Measurements from ENCODE around the gene PTPRN2.

PTPRN2 gene

DNA sequence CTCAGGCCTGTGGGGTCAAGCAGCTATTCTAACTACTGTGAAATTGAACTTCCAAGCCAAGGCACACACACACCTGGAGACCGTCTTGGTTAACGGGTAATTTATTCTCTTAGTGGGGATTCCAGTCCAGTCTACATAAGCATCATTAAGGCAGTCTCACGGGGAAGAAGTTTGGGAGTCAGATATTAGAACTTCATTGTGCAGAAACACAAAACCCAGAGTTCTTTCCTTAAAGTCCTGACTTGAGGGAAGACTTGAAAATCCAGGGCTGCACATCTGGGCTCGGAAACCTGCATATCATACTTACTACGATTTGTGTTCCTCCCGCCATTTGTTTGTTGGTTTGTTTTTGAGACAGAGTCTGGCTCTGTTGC lies 112.0 kb downstream of the PTPRN2 start:
- TF ChIP-seq, protein P1, sequence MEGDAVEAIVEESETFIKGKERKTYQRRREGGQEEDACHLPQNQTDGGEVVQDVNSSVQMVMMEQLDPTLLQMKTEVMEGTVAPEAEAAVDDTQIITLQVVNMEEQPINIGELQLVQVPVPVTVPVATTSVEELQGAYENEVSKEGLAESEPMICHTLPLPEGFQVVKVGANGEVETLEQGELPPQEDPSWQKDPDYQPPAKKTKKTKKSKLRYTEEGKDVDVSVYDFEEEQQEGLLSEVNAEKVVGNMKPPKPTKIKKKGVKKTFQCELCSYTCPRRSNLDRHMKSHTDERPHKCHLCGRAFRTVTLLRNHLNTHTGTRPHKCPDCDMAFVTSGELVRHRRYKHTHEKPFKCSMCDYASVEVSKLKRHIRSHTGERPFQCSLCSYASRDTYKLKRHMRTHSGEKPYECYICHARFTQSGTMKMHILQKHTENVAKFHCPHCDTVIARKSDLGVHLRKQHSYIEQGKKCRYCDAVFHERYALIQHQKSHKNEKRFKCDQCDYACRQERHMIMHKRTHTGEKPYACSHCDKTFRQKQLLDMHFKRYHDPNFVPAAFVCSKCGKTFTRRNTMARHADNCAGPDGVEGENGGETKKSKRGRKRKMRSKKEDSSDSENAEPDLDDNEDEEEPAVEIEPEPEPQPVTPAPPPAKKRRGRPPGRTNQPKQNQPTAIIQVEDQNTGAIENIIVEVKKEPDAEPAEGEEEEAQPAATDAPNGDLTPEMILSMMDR (IDR thresholded peaks at IDR 0.05; ENCODE audit: low read depth, low read length) = no peak

DNA sequence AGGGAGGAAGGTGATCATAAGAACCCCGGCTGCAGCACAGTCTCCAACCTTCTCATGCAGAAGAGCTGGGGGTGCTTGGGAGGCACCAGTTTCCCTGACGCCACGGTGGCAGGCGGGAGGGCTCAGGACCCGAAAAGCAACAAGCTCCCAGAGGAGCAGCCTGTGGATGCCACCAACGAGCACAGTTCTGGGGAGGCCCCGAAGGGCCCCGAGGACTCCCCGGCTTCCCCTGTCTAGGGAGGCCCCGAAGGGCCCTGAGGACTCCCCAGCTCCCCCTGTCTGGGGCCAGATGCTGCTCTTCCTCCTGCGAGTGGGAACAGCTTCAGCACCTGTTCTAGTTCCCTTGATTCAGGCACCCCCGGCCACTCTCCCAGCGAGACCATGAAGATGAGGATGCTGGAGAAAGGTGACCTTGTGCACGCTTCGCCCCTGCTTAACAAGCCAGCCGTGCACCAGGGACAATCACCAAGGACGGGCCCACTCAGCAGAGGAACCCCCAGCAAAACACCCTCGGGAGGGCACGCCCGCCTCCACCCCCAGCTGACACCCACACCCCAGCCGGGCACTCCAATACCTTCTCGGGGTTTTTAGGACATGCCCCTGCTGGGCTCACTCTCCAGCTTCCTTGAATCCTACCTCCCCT lies 112.5 kb downstream of the PTPRN2 start:
- H3K4me3 ChIP-seq (ENCODE audit: low read depth, low read length) = no peak overlapping the region
- TF ChIP-seq, protein P1 (IDR thresholded peaks at IDR 0.05; ENCODE audit: low read depth, low read length) = no peak

More for the DNA sequence above, 112.0 kb downstream of the PTPRN2 start:
- H3K4me3 ChIP-seq (ENCODE audit: low read depth, low read length) = no peak overlapping the region

DNA sequence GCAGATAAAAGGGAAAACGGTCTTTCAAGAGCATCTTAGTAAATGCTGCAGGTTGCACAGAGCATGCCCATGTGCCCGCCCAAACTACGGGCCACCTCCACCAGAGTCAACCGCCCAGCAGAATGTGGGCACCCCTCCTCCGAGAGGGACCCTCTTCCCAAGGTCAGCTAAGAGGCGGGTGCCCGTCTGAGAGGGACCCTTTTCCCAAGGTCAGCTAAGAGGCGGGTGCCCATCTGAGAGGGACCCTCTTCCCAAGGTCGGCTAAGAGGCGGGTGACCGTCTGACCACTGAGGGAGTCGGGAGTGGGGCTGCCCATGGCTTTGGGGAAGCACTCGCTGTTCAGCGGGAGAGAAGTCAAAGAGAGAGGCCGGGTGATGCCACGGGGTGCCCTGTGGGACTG lies 113.1 kb downstream of the PTPRN2 start:
- no peak overlapping the region for H3K4me3 ChIP-seq (ENCODE audit: low read depth, low read length)
- TF ChIP-seq, protein P1 (IDR thresholded peaks at IDR 0.05; ENCODE audit: low read depth, low read length) = no peak

DNA sequence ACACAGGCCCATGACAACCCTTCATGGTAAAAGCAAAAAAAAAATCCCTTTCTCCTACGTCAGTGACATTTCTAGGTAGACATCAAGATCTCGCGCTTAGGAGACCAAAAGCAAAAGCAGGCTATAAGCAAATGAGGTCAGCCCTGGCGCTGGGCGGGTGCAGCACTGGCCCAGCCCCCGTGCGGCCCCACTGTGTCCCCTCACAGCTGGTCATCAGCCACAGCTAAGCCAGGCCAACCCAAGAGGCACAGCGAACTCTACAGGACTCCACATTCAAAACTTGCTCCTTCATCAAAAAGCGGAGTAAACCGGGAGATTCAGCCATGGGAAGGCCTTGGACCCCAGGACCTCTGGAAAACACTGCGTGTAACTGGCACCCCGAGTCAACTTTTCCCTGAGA lies 113.7 kb downstream of the PTPRN2 start:
- H3K4me3 ChIP-seq (ENCODE audit: low read depth, low read length) = no peak overlapping the region
- TF ChIP-seq, protein P1 (IDR thresholded peaks at IDR 0.05; ENCODE audit: low read depth, low read length) = no peak

DNA sequence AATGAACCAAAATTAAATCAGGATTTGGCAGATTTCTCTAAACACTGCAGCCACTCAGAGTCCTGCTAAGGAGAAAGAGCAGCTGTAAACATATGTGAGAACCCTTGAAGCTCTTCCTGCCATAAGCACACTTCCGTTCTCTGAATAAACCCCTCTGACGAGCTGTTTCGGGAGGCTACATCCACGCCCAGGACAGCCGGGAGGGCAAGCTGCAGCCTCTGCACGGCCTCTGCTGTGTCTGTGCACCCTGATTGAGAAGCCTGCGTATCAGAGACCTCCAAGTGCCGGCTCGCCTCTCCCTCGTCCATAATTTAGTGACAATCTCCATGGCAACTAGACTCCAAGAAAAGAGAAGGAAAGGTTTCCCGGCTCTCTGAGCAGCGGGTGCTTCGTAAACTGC lies 114.4 kb downstream of the PTPRN2 start:
- H3K4me3 ChIP-seq (ENCODE audit: low read depth, low read length) = no peak overlapping the region
- TF ChIP-seq, protein P1 (IDR thresholded peaks at IDR 0.05; ENCODE audit: low read depth, low read length) = no peak

DNA sequence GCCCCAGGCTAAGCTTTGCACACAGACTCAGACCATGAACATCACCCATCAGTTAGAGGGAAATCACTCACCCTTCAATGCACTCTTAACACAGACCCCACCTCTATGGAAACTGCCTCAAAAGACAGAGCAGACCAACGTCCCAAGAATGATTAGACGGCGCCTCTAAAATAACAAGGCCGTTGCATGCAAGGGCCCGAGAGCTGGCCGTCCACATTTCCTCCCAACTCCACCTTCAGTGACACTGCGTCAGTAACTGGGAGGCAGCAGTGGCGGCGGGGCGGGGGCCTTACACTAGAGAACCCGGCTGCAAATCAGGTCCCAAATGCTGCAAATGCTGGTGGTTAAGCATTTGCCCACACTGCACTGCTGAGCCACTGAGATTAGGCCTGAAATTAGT lies 115.0 kb downstream of the PTPRN2 start:
- no peak overlapping the region for H3K4me3 ChIP-seq (ENCODE audit: low read depth, low read length)
- TF ChIP-seq, protein P1 (IDR thresholded peaks at IDR 0.05; ENCODE audit: low read depth, low read length) = no peak

DNA sequence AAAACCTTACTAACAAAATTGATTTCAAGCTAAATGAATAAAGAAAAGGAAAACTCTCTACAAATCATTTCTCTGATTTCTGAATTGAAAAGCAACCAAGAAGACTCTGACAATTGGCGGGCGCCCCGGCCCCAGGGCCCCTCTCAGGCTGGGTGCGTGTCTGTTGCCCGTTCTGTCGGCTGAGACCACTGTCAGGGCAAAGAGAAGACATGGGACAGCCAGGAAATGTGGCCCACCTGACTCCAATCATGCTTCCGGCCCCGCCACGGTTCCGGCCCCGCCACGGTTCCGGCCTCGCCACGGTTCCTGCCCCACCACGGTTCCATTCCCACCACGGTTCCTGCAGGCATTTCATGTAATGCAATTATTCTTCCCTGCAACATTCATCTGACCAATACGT lies 115.9 kb downstream of the PTPRN2 start:
- H3K4me3 ChIP-seq (ENCODE audit: low read depth, low read length) = no peak overlapping the region
- TF ChIP-seq, protein P1 (IDR thresholded peaks at IDR 0.05; ENCODE audit: low read depth, low read length) = no peak

Data from WI38 (cell line).